Measurements from ENCODE around the gene STK4.

The STK4 gene

GRCh38 chr20:44938637-44939036, 27.7 kb upstream of the STK4 start:
- TF ChIP-seq CTCF (IDR thresholded peaks at IDR 0.05; ENCODE audit: control extremely low read depth, extremely low read depth, low read depth, missing control alignments), result no peak
- ChIA-PET POLR2A (no interaction called here), CTCF (interaction anchor here (1.3 to 2.8 kb wide), 4 partner anchors 8 to 50 kb away, joined by 3 to 10 read pairs (median 4); no protein-coding TSS in a partner anchor)
- DNase-seq (ENCODE audit: extremely low spot score), result no peak

GRCh38 chr20:44941120-44941691, 25.1 kb upstream of the STK4 start:
- CTCF ChIA-PET, result interaction anchor here (0.7 to 2.9 kb wide), 5 partner anchors 10 to 24 kb away, joined by 3 to 8 read pairs (median 7); partner anchors contain the start of gene TOMM34
- POLR2A ChIA-PET, result no interaction called here
- DNase-seq (ENCODE audit: extremely low spot score), result no peak
- no peak for TF ChIP-seq CTCF (IDR thresholded peaks at IDR 0.05; ENCODE audit: control extremely low read depth, extremely low read depth, low read depth, missing control alignments)

GRCh38 chr20:44942264-44942973, 23.9 kb upstream of the STK4 start:
- CTCF ChIA-PET, result interaction anchor here (0.8 to 2.9 kb wide), 11 partner anchors 10 to 154 kb away, joined by 3 to 12 read pairs (median 4); partner anchors contain the start of genes STK4 and TOMM34
- no peak for DNase-seq (ENCODE audit: extremely low spot score)
- POLR2A ChIA-PET, result no interaction called here

GRCh38 chr20:44943828-44944227, 22.5 kb upstream of the STK4 start:
- no peak for TF ChIP-seq CTCF (IDR thresholded peaks at IDR 0.05; ENCODE audit: control extremely low read depth, extremely low read depth, low read depth, missing control alignments)
- ChIA-PET CTCF (interaction anchor here (1.8 kb wide), 1 partner anchor 8 kb away, joined by 12 read pairs; no protein-coding TSS in a partner anchor), POLR2A (no interaction called here)
- DNase-seq (ENCODE audit: extremely low spot score), result no peak

More at GRCh38 chr20:44942264-44942973, 23.9 kb upstream of the STK4 start:
- no peak for TF ChIP-seq CTCF (IDR thresholded peaks at IDR 0.05; ENCODE audit: control extremely low read depth, extremely low read depth, low read depth, missing control alignments)

GRCh38 chr20:44945261-44945660, 21.1 kb upstream of the STK4 start:
- TF ChIP-seq CTCF (IDR thresholded peaks at IDR 0.05; ENCODE audit: control extremely low read depth, extremely low read depth, low read depth, missing control alignments), result no peak
- ChIA-PET POLR2A (no interaction called here), CTCF (no interaction called here)
- DNase-seq (ENCODE audit: extremely low spot score), result no peak

GRCh38 chr20:44946271-44946852, 19.9 kb upstream of the STK4 start:
- no peak for TF ChIP-seq CTCF (IDR thresholded peaks at IDR 0.05; ENCODE audit: control extremely low read depth, extremely low read depth, low read depth, missing control alignments)
- DNase-seq (ENCODE audit: extremely low spot score), result no peak
- ChIA-PET POLR2A (no interaction called here), CTCF (interaction anchor here (1.2 to 1.5 kb wide), 5 partner anchors 8 to 44 kb away, joined by 3 to 5 read pairs (median 3); no protein-coding TSS in a partner anchor)

Data from GM10248 (cell line).